ENCODE data around the gene FRRS1. TPM values are rescaled to one million over a fixed set of nuclear protein-coding genes. Genes with fewer than 3 reads are reported as not detected.

Gene FRRS1
- total and polyA plus RNA-seq, 2 of the 4 experiments (the other 2 are of a cell fraction) = 3.8 to 23.5 TPM

GRCh38 chr1:99735852-99736251 is 30.6 kb downstream of the FRRS1 start:
- dilution Hi-C loops (cut with HindIII; ENCODE audit: low sequenced_read_pairs, unreplicated experiment) (no loop called here), in situ Hi-C loops (cut with MboI; ENCODE audit: low sequenced_read_pairs) (no loop called here), intact Hi-C loops (cut with micrococcal nuclease) (loop anchor here (2.0 to 10.0 kb wide), 3 partner anchors 851 to 991 kb away; no protein-coding TSS in a partner anchor)
- H3K27ac ChIP-seq (ENCODE audit: insufficient read depth, low read length) = no peak overlapping the region
- TF ChIP-seq CEBPB (IDR thresholded peaks at IDR 0.05; ENCODE audit: low read depth, low read length) (no peak), CHD1 (IDR thresholded peaks at IDR 0.05; ENCODE audit: low read depth, low read length) (no peak), ELK1 (IDR thresholded peaks at IDR 0.05; ENCODE audit: borderline replicate concordance, low read depth, low read length) (no peak)
- H2AFZ ChIP-seq (replicated peaks; ENCODE audit: low read length, poor library complexity) = no peak overlapping the region
- no peaks in the 10 kb centered on the region for H3K9me1 ChIP-seq (ENCODE audit: insufficient read depth, low read length)
- H3K4me2 ChIP-seq (ENCODE audit: low read depth, low read length) = no peak overlapping the region
- H3K9ac ChIP-seq (ENCODE audit: low read depth, low read length) = no peak overlapping the region
- no peak overlapping the region for H3K23ac ChIP-seq (ENCODE audit: low read depth, low read length)
- H3K79me1 ChIP-seq (ENCODE audit: low read depth in 1 of 2, low read length in 2 of 2) = no peaks in the 10 kb centered on the region
- H4K91ac ChIP-seq (ENCODE audit: insufficient read depth, low read depth, low read length) = no peak overlapping the region
- no peak overlapping the region for H2BK15ac ChIP-seq (ENCODE audit: low read depth, low read length)
- no peak for DNase-seq
- no peaks in the 10 kb centered on the region for H4K20me1 ChIP-seq (ENCODE audit: insufficient read depth, low read length)
- no peak overlapping the region for H4K8ac ChIP-seq (ENCODE audit: low read depth in 2 of 2, low read length in 2 of 2)
- POLR2A ChIA-PET (ENCODE audit: unreplicated experiment) = no interaction called here
- H2BK120ac ChIP-seq (ENCODE audit: low read depth, low read length) = no peak overlapping the region
- no TSS peak for BruUV-seq (replicated peaks)
- H3K18ac ChIP-seq (ENCODE audit: low read depth, low read length) = no peak overlapping the region
- H3K4me3 ChIP-seq (ENCODE audit: insufficient read depth, low read depth, low read length) = no peak overlapping the region
- H3K4me1 ChIP-seq (ENCODE audit: control insufficient read depth, insufficient read depth, low read length) = peaks cover 2% of the 10 kb centered on the region; the same call in 1 of the 2 replicates
- no peak overlapping the region for H2BK20ac ChIP-seq (ENCODE audit: low read depth, low read length)
- no peak overlapping the region for H3K4ac ChIP-seq (ENCODE audit: low read depth, low read length)
- no peak for ATAC-seq (ENCODE audit: low read depth)
- no peak overlapping the region for H2BK5ac ChIP-seq (ENCODE audit: low read depth, low read length, poor library complexity, severe bottlenecking)
- CTCF ChIA-PET = no interaction called here
- no peak overlapping the region for H2AK9ac ChIP-seq (replicated peaks; ENCODE audit: low read depth, low read length, poor library complexity)
- H3K9me3 ChIP-seq (ENCODE audit: control insufficient read depth, insufficient read depth, low read length) = no peaks in the 10 kb centered on the region
- no peak overlapping the region for H3K14ac ChIP-seq (replicated peaks; ENCODE audit: low read depth, low read length)
- no peak overlapping the region for H3K56ac ChIP-seq (ENCODE audit: extremely low read depth, insufficient read depth, low read length)
- H3K27me3 ChIP-seq (ENCODE audit: control insufficient read depth, insufficient read depth, low read length) = no peaks in the 10 kb centered on the region
- H2AK5ac ChIP-seq (ENCODE audit: low read depth, low read length) = no peak overlapping the region
- H4K5ac ChIP-seq (ENCODE audit: low read depth, low read length) = no peak overlapping the region
- no CpG with 5 or more reads among the region's 2 CpGs for WGBS, 2 experiments (ENCODE audit: extremely low coverage in 2 of 2, insufficient read length in 1 of 2)
- H3K36me3 ChIP-seq (ENCODE audit: control insufficient read depth, insufficient read depth, low read length) = 0 out of 2 replicates have a peak, but pooled peaks cover 2% of the 10 kb centered on the region

All from IMR-90 (cell line).